Epidermal melanocyte (primary cell): Measurements from ENCODE around the gene DNAH8.
"Not testable (repeated sequence)": the region's sequence is repeated elsewhere in the genome, so short reads cannot be mapped to it uniquely, and the experiment has no call there.

Experiments
- DNase-seq: peaks from one replicate; pipeline ENCODE4 v3.0.0; 2011; ENCODE audit warnings: low spot score; ENCODE audit not compliant: insufficient read length

The DNAH8 gene

DNA sequence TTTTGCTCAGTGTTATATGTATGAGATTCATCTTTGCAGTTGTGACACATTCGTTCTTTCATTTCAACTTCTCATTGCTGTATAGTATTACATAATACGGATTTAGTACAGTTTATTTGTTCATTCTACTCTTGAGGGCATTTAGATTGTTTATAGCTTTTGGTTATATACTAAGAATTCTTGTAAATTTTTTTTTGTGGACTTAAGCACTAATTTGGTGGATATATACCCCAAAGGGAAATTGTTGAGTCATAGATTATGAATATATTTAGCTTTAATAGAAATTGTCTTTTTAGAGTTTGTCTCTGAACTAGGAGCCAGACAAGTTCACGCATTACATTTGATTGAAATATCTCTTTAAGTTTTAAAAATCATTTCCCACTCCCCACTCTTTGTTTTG is 79.6 kb downstream of the DNAH8 start:
- DNase-seq, result no peak

DNA sequence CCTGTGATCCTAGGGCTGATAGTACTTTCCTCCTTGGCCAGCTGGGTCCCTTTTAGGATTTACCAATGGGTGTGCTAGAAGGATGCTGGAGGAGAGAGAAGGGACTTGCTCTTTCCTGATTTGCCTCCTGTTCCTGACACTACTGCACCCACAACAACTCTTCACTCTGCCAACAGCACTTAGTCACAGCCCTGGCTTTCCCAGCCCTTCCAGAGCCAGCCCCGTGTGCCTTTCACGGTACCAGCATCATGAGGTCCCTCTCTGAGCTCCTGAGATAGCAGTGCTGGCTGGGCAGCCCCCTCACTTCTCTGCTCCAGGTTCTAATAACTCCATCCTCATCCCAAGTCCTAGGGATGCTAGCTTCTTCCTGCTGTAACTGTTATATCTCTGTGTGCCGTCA is 80.9 kb downstream of the DNAH8 start:
- DNase-seq, result no peak

DNA sequence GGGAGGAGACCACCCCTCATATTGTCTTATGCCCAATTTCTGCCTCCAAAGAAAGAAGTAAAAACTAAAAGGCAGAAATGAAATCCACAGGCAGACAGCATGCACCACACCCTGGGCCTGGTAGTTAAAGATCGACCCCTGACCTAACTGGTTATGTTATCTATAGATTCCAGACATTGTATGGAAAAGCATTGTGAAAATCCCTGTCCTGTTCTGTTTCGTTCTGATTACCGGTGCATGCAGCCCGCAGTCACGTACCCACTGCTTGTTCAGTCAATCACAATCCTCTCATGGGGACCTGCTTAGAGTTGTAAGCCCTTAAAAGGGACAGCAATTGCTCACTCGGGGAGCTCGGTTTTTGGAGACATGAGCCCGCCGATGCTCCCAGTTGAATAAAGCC is 81.3 kb downstream of the DNAH8 start:
- DNase-seq, result not testable (repeated sequence)

DNA sequence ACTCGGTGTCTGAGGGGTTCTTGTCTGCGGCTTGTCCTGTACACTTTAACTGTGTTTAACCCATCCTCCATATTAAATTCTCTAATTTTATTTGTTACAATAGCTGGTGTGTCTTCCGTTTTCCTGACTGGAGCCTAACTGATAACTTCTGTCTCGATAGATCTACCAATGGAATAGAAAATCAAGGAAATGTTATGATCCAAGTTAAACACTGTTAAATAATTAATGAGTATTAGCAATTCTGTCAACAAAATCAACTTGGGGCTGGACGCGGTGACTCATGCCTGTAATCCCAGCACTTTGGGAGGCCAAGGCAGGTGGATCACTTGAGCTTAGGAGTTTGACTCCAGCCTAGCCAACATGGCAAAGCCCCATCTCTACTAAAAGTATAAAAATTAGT is 81.7 kb downstream of the DNAH8 start:
- no peak for DNase-seq

DNA sequence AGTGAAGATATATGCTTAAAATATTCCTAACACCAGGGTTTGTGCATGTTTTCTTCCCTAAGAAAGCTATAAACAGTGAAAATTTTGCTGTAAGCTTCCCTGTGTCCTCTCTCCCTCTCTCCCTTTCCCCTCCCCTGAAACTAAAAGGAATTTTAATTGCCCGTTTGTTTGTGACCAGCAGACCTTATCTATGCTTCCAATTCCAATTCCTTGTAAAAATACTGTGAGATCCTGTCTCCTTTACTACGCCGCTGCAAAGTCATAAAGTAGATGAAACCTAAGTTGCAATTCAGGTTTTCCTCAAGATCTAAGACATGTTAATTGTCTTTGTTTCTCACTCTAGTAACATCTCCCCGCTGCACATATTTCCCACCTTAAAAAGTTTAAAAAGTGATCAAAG is 82.3 kb downstream of the DNAH8 start:
- DNase-seq, result no peak

DNA sequence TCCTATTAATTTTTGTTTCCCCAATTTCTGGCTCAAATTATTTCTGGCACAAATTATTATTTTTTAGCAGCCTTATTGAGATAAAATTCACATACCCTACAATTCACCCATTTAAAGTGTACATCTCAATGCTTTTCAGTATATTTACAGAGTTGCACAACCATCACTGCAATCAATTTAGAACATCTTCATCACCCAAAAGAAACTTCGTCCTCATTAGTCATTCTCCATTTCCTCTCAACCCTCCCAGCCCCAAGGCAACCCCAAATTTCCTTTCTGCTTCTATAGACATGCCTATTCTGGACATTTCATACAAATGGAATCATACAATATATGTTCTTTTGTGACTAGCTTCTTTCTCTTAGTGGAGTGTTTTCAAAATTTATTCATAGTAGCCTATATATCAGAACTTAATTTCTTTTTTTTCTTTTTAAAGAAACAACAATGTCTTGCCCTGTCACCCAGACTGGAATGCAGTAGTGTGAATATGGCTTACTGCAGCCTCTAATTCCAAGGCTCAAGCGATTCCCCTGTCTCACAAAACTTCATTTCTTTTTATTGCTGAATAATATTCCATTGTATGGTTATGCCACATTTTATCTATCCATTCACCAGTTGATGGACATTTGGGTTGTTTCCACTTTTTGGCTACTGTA is 84.5 kb downstream of the DNAH8 start:
- DNase-seq, result no peak

DNA sequence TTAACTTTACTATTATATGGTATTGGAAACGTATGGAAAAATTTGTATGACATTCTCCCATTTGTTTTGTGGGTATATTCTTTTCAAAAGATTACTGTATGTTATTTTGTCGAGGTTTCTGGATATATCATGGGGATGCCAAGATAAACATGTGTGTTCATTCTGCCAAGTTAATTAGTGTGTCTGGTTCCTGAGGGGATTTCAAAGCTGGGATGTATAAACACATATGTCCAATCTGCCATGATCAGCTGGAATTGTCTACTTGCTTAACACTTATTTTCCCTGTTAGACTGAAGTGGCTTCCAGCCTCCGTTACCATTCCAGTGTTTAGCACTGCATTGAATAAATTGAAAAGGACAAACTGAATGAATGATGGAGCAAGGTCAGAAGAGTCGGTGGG is 86.2 kb downstream of the DNAH8 start:
- DNase-seq, result no peak

DNA sequence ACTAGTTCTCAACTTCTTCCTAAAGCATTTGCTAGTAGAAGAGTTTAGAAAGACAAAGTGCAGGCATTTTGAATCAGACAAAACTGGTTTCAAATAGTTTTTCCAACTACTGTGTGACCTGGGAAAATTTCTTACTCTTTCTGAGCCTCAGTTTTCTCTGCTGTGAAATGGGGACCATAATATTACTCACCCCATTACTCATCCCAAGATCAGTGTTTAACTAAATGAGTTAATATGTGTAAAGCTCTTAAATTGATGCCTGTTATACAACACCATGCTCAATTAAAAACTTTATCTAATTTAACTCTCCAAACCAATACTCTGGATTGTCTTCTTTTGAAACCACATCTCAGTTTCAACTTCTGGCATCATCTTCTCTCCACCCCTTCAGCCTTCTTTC is 87.4 kb downstream of the DNAH8 start:
- no peak for DNase-seq

DNA sequence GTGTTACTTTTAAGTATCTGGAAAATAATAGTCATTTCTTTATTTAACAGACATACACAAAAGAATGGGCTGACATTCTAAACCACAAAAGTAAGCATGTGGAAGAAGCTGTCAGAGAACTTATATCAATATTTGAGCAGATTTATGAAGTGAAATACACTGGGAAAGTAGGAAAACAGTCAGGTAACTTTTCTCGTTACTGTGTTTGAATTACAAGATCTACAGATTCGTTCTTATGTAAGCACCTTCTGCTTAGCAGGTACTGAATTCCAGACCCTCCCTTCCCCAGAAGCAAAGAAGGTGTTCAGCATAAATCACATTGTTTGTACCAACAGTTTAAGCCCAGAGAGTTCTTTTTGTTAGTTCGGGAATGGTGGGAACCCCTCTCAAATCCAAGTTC is 88.0 kb downstream of the DNAH8 start:
- DNase-seq, result no peak

DNA sequence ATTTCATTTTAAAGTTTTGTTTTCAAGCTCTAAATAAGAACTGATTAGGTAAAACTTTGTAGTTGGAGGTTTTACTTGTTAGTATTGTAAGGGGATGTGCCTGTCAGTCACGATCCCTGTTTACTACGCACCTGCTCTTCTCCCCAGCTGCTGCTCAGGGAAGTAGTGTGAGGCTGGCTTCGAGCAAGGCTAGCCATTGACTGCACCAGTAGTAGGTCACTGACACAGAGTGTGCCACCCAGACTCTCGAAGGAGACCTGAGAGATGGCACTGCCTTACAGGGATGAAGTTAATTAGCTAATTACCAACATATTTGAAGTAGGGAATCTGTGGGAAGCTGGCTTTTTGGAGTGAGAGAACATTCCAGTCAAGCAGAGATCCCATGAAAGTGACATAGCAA is 89.2 kb downstream of the DNAH8 start:
- DNase-seq, result no peak

DNA sequence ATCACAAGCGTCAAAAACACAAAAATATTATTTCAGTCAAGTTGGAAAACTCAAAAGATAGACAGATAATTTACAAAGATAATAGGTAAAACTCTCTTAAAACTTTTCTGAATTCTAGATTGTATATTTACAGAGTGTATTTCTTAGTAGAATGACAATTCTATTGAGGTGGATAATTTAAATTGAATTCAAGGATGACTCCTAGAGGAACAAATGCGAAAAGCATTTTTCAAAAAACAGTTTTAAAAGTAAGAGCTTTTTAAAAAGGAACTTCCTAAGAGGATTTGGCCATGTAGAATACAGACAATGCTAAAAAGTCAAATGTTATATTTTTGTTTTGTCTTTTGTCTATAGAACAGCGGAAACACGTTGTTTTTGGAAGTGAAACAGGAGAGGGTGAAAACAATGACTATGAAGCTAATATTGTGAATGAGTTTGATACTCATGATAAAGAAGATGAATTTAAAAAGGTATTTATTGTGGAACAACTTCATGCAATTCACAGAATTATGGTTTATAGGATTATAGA is 90.1 kb downstream of the DNAH8 start:
- no peak for DNase-seq

DNA sequence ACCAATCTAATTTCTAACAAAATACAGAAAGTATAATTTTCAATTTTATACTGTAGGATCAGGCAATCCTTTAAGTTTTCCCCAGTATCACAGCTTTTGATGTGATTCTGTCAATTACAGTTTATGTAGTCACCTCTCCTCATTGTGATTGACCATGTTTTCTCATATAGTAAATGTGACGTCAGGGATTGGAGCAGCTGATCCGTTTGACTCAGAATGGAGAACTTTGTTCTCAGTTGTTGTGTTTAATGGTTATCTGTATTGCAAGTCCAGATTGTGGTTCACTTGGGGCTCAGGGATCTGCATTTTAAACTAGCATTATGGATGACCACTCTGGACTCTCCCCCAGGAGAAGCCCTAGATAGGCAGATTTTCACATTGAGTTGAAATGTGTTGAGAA is 90.6 kb downstream of the DNAH8 start:
- no peak for DNase-seq

DNA sequence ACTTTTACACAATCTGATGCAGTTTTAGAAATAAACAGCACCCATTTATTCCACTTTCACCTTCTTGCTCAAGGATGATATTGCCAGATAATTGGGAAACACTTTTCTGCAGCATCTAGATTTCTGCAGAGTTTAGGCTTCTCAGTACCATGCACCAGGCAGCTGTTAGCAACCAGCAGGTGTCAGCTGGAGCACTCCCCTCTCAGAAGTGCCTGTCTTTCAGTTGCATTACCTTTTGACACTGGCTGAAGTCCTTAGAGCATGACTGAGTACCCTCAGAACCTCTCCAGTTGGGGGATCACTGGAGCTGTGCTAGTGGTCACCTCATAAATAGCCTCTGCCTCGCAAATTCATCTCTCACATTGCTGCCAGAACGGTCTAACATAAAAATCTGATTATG is 91.2 kb downstream of the DNAH8 start:
- no peak for DNase-seq

DNA sequence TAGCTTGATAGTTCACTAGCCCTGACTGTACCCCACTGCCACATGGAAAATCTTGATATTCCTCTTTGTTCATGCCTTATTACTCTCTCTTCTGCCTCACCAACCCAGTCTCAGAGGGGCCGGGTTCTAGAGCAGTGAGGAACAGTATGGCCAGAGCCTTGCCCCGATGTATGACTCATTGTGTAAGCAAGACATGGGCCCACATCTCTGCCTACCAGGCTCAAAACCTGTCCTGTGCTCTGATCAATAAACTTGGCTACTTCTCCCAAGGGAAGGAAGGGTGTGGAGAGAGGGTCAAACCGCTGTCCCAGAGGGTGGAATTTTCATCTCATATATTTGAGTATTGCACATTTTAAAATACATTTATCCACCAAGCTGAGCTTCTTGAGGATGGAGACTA is 91.7 kb downstream of the DNAH8 start:
- DNase-seq, result no peak

DNA sequence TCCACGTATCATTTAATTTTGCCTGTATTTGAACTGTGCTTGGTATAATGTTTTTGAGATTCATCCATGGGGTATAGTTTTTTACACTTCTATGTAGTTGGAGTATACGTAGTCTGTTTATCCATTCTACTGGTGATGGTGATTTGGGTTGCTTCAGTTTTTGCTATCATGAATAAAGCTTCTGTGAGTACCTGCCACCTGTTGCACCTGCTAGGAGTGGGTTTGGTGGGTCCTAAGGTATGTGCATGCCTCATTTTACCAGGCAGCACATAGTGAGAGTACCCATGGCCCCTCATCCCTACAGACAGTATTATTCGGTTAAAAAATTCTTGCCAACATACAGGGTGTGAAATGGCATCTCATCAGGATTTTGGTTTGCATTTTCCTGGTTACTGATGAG is 92.9 kb downstream of the DNAH8 start:
- DNase-seq, result no peak

DNA sequence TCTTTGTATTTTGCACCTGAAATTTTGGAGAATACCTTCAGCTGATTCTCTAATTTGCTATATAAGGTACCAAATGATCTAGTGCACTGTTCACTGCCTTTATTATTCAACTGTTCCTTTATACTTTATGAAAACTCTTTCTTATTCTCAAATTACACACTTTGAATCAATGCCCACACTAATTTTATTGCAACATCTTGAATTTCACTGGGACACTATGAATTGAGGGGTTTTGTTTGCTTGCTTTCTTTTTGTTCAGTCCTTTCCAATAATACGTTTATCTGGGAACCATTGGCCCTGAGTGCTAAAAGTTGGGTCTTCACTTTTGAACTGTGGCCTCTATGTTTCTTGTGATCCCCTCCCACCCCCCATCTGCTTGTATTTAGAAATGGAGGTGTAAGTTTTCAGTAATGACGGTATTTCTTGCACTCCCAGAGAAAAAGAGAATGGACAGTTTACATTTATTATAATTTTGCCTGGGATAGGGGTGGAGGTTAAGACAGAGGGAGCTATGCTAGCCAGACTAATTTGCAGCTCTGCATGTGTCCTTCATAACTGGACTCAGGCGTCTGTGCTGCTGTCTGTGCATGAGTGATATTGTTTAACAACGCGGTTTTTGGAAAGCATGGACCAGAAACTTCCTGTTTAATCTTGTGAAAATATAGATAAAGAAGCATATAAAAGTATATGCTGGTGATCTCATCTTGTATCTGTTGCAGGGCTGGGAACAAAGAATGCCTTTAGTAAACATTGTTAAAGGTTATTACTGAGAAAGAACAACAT is 98.1 kb downstream of the DNAH8 start:
- no peak for DNase-seq

DNA sequence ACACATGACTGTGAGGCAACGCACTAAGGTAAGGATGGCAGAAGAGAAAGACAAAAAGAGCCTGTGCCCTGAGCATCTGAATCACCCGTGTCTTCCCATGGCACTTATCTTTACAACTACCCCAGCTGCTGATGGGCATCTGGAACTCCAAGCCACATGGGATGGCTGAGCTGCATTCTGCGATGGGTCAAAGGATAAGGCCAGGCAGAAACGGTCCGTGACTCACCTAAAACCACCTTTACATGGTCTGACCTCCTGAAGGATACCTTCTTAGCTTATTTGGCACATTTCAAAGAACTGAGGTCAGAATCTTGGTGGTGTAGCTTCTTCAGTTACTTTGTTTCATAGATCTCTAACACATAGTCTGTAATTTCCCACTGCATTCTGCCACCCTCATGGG is 99.7 kb downstream of the DNAH8 start:
- DNase-seq, result no peak

DNA sequence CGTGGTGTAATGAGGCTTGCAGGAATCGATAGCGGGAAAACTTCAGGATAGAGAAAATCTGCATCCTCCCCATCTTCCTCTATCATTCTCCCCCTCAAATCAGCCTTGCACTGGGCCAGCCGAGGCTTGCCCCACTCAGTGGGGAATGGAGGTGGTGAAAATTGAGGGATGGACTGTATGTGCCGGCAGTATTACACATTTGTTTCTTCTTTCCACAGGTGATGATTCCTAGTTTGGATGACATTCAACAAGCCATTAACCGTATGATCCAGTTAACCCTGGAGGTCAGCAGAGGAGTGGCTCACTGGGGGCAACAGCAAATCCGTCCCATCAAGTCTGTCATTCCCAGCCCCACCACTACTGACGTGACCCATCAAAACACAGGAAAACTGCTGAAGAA is 100.1 kb downstream of the DNAH8 start:
- DNase-seq, result no peak

DNA sequence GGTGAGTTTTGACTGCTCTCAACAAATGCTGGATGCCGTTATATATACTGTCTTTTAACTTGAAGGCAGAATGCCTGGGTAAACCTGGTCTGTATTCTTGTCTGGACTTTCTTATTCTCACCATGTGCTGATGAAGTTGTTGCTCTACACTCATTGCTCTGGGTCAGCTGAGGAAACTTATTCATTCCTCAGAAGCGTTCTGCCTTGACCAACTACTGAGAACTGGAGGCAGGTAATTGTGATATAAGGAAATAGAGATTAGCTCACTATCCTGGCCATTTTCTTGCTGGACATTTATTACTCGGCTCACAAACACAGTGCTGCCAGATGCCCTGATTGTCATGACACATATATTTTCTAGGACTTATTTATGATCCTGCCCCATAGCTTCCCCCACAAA is 103.6 kb downstream of the DNAH8 start:
- DNase-seq, result no peak

DNA sequence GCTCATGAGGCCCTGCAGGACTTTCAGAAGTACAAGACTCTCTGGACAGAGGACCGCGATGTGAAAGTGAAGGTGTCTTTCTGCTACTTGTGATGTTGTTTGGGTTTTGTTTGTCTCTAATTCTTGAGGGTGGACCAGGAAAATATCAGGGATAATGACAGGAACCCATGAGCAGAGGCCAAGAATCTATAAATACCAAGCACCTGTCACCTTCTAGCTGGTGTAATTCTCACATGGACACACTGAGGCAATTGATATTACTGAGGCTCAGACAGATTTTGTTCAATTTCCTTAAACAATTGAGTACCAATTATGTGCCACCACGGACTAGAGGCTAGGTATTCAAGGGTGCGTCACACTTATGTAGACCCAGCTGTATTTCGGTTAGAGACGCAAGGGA is 107.9 kb downstream of the DNAH8 start:
- DNase-seq, result no peak

DNA sequence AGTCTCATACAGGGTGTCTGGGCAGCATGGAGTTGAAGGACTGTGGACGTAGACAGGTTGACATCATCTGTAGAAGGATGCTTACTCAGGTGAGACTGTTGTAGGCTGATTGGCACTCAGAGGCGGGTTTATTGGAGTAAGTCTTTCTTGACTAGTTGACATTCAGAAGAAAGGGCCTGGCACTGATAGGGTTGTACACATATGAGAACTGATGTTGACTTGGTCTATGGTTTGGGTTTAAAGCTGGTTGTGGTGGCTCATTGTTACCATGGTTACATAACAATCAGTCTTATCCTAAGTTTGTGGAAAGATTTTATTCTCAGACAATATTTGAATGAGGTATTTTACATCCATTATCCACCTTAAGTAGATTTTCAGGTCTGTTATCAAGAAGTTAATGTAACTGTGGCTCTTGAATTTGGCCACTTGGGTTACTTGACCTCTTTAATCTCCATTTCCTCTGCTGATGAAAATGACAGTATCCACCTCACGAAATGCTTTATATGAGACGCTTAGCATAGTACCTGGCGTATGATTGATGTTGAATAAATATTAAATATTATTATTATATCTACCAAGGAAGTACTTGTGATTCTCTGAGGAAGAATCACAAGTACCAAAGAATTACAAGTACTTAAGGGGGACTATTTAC is 109.3 kb downstream of the DNAH8 start:
- DNase-seq, result no peak

DNA sequence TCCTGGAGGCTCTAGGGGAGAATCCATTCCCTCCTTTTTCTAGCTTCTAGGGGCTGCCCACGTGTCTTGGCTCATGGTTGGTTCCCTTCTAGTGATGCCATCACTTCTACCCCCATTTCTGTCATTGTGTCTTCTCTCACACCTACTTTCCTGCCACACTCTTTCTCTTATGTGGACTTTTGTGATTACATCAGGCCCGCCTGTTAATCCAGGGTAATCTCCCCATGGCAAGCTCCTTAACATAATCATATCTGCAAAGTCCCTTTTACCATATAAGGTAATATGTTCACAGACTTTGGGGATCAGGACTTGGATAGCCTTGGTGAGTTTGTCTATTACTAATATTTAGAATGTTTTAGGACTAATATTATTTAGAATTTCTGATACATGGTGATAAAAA is 111.9 kb downstream of the DNAH8 start:
- DNase-seq, result no peak

DNA sequence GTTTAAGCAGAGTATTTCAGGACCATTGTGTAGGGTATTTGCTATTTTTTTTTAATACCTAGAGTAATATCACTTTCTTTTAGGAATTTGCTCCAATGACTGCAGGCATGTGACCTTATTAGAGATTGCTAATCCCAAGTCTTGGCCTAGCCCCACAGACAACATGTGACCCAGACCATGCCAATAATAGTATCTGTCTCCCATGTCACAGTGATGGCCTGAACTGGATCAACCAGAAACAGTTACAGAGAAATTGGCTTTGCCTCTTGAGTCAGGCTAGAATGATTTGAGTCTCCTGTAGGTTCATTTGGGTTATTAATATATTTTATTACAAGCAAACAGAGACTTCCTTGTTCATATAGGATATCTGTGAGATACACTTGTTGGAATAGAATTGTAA is 116.8 kb downstream of the DNAH8 start:
- DNase-seq, result no peak
